Myocyte (in vitro differentiated cells): ENCODE measurements around the gene SAPCD2. TPM values are rescaled to one million over a fixed set of nuclear protein-coding genes. Genes with fewer than 3 reads are reported as not detected.

Source experiments
- DNase-seq: peaks from one replicate; pipeline ENCODE4 v3.0.0-alpha.2; 2012; ENCODE audit warnings: low read depth
- total RNA-seq: library from RNA; depleted of rRNA; stranded (reverse); fragments of >200 nt; gene quantifications from 2 replicates; pipeline ENCODE4 v1.2.3, GENCODE V29; 2014

The SAPCD2 gene
- total RNA-seq, 1 donor from 2014 or later: 1.9 TPM

- DNase-seq: no peak
Observed at GRCh38 chr9:137019891-137020683, 50.3 kb downstream of the SAPCD2 start.

DNA sequence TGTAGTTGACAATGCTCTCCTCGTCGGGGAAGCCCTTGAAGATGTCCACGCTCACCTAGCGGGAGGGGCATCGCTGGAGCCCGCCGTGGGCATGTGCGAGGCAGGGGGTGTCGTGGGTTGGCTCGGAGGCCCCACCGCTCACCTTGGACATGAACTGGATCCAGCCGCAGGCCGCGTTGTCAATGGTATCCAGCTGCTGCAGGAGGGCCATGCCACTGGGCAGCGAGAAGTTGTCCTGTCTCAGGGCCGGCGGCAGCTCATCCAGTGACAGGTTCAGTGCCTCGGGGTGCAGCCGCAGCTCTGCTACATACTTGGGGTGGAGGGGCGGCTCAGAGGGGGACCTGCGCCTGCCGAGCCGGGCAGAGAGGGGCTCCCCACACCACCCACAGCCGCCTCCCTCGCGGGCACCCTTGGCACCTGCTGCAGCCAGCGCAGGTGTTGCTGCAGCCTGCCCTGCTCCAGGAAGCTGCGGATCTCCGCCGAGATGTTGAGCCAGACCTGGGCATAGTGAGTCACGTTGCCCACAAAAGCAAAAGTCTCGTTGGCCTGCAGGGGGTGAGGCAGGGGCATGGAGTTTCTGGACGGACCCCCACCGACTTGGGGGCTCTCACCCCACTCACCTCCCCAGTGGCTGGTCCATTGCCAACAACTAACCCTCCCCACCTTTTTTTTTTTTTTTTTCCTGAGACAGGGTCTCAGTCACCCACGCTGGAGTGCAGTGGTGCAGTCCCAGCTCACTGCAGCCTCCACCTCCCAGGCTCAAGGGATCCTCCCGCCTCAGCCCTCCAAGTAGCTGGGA lies 51.4 kb downstream of the SAPCD2 start:
- DNase-seq: no peak

GRCh38 chr9:137017791-137018497 lies 52.4 kb downstream of the SAPCD2 start:
- DNase-seq: no peak

DNA sequence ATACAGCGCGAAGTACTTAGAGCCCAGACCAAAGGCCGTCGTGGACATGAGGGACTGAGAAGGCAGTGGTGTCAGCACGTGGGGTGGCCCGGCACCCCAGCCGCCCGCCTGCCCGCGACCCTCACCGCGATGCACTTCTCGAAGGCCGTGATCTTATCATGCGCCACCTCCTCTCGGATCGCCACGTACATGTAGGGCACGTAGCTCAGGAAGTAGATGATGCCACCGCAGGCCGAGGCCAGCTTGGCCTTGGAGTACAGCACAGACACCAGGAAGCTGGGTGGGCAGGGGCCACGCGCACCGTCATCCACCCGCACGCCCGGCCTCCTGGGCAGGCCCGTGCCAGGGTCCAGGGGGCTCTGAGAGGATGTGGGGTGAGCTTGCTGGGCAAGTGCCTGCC lies 53.3 kb downstream of the SAPCD2 start:
- DNase-seq: no peak

DNA sequence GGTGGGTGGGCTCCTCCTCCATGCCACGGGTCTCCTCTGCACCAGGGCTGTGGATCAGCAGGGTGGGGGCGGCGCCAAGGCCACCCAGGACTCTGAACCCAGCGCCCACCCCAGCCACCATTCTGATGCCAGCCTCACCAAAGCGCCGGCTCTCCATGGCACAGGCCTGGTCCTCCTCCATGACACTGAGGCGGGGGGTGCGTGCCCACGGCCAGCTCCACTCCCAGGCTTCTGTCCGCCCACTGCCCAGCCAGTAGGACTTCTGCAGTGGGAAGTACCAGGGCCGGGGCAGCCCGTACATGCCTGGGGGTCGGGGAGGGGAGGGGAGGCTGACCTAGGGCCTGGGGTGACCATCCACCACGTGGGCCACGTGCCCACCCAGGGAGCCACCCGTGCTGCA lies 53.9 kb downstream of the SAPCD2 start:
- DNase-seq: no peak

- DNase-seq: no peak
Observed at GRCh38 chr9:137015976-137016375, 54.4 kb downstream of the SAPCD2 start.

- no peak for DNase-seq
Observed at GRCh38 chr9:137015540-137015930, 54.8 kb downstream of the SAPCD2 start.

DNA sequence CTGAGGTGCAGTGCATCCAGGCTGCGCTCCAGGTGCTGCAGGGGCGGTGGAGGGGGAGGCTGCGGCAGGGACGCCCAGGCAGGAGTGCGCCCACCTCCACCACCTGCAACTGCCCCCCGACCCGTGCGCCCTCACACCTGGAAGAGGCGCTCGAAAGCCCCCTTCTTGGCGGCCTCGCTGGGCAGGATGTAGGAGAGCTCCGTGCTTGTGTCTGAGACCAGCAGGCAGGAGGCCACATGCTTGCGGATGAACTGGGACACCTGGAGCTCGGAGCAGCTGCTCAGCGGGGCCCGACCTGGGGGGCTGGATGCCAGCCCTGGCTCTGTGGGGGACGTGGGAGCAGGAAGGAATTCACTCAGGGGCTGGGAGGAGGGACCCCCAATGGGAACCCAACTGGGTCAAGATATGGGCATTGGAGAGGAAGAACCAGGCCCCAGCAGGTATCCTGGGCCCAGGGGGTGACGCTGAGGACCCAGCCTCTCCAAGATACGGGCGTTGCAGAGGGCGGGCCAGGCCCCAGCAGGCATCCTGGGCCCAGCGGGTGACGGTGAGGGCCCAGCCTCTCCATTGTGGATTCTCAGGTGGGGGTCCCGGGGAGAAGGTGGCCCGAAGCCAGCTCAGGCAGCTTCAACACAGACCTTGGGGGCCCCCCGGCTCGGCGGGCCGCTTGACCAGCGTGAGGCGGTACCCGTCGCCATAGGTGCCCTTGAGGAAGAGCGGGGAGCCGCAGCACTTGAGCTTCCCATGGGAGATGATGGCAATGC lies 55.4 kb downstream of the SAPCD2 start:
- DNase-seq: no peak

GRCh38 chr9:137014166-137014565 lies 56.2 kb downstream of the SAPCD2 start:
- DNase-seq: no peak

- no peak for DNase-seq
Observed at GRCh38 chr9:137013571-137013940, 56.8 kb downstream of the SAPCD2 start.

DNA sequence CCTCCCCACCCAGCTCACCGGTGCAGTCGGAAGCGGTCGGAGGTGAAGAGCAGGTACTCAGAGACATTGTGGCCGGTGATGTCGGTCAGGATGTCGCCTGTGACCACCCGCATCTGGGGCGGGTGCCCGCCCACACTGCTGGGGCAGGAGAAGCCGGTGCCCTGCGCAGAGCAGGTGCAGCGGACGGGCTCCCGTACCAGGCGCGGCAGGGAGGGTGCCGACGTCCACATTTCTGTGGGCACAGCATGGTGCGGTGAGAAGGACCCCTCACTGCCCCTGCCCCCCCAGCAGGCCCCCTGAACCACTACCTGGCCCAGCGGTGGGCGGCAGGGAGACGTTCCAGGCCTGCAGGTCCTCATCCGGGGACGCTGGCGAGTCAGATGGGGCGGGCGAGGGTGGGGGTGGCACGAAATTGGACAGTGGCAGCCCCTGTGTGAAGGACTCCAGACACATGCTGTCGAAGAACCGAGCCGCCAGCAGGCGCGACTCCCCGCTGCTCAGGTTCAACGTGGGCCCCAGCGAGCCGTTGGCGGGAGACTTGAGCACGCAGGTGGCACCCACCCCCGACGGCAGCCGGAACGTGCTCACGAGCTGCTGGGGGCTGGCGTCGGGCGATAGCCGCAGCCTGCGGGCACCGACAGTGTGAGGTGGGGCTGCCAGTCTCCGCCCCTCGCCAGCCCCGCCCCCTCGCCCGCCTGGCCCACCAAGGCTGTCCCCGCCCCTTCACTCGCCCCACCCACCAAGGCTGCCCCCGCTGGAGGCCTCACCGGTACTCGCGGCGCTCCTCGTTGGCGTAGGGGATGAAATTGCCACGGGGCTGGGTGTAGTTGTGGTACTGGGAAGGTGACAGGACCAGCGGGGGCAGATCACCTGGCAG lies 57.4 kb downstream of the SAPCD2 start:
- DNase-seq: no peak

Other genes starting within 250 kb of the SAPCD2 start
- gene AJM1, start 228.1 kb downstream of the SAPCD2 start, total RNA-seq: 2.7 and 6.5 TPM in 2 replicates
- 106 and 131 TPM in 2 replicates for gene PHPT1, start 221.1 kb downstream of the SAPCD2 start, total RNA-seq
- 2.9 and 3.4 TPM in 2 replicates for gene MAMDC4, start 218.2 kb downstream of the SAPCD2 start, total RNA-seq
- 353 and 413 TPM in 2 replicates for gene EDF1, start 204.2 kb downstream of the SAPCD2 start, total RNA-seq
- 7.0 and 31.0 TPM in 2 replicates for gene TRAF2, start 184.0 kb downstream of the SAPCD2 start, total RNA-seq
- gene FBXW5, start 125.8 kb downstream of the SAPCD2 start, total RNA-seq: 170 and 196 TPM in 2 replicates
- gene C8G, start 125.3 kb downstream of the SAPCD2 start, total RNA-seq: 0.88 TPM in 1 of 2 replicates, not detected in the other
- gene LCN12, start 118.3 kb downstream of the SAPCD2 start, total RNA-seq: 0.10 and 0.27 TPM in 2 replicates
- 126 and 177 TPM in 2 replicates for gene PTGDS, start 93.1 kb downstream of the SAPCD2 start, total RNA-seq
- 5.0 and 13.8 TPM in 2 replicates for gene LCNL1, start 87.6 kb downstream of the SAPCD2 start, total RNA-seq
- 57.3 and 67.3 TPM in 2 replicates for gene PAXX, start 78.1 kb downstream of the SAPCD2 start, total RNA-seq
- not detected in 2 replicates for gene CLIC3, start 74.0 kb downstream of the SAPCD2 start, total RNA-seq
- gene ABCA2, start 42.3 kb downstream of the SAPCD2 start, total RNA-seq: 21.1 and 26.3 TPM in 2 replicates
- not detected in 2 replicates for gene FUT7, start 38.5 kb downstream of the SAPCD2 start, total RNA-seq
- gene NPDC1, start 24.4 kb downstream of the SAPCD2 start, total RNA-seq: 4.8 TPM in 2 replicates
- 0.13 and 0.68 TPM in 2 replicates for gene ENTPD2, start 16.5 kb downstream of the SAPCD2 start, total RNA-seq
- gene UAP1L1, start 7.0 kb upstream of the SAPCD2 start, total RNA-seq: 40.2 and 46.4 TPM in 2 replicates
- 75.5 and 76.6 TPM in 2 replicates for gene MAN1B1, start 16.4 kb upstream of the SAPCD2 start, total RNA-seq
- gene DPP7, start 44.2 kb upstream of the SAPCD2 start, total RNA-seq: 132 and 142 TPM in 2 replicates
- gene GRIN1, start 68.6 kb upstream of the SAPCD2 start, total RNA-seq: 0.05 TPM in 1 of 2 replicates, not detected in the other
- gene LRRC26, start 99.5 kb upstream of the SAPCD2 start, total RNA-seq: not detected in 2 replicates
- not detected in 2 replicates for gene TMEM210, start 101.5 kb upstream of the SAPCD2 start, total RNA-seq
- gene ANAPC2, start 118.0 kb upstream of the SAPCD2 start, total RNA-seq: 28.7 and 30.6 TPM in 2 replicates
- 143 and 158 TPM in 2 replicates for gene SSNA1, start 118.1 kb upstream of the SAPCD2 start, total RNA-seq
- 19.5 and 25.3 TPM in 2 replicates for gene TPRN, start 130.2 kb upstream of the SAPCD2 start, total RNA-seq
- 39.2 and 48.4 TPM in 2 replicates for gene TMEM203, start 135.1 kb upstream of the SAPCD2 start, total RNA-seq
- gene NDOR1, start 135.1 kb upstream of the SAPCD2 start, total RNA-seq: 6.1 and 10.5 TPM in 2 replicates
- 0.21 and 0.36 TPM in 2 replicates for gene RNF208, start 151.7 kb upstream of the SAPCD2 start, total RNA-seq
- 1.4 and 2.0 TPM in 2 replicates for gene CYSRT1, start 154.6 kb upstream of the SAPCD2 start, total RNA-seq
- not detected in 2 replicates for gene RNF224, start 156.9 kb upstream of the SAPCD2 start, total RNA-seq
- 0.56 and 0.62 TPM in 2 replicates for gene SLC34A3, start 160.3 kb upstream of the SAPCD2 start, total RNA-seq
- gene TUBB4B, start 170.7 kb upstream of the SAPCD2 start, total RNA-seq: 211 and 249 TPM in 2 replicates
- not detected in 2 replicates for gene STPG3, start 180.7 kb upstream of the SAPCD2 start, total RNA-seq
- 37.3 and 48.3 TPM in 2 replicates for gene NELFB, start 184.8 kb upstream of the SAPCD2 start, total RNA-seq
- gene TOR4A, start 207.2 kb upstream of the SAPCD2 start, total RNA-seq: 1.1 and 3.6 TPM in 2 replicates
- gene NRARP, start 231.7 kb upstream of the SAPCD2 start, total RNA-seq: 1.2 and 2.0 TPM in 2 replicates